NCI-H1048 (cell line): Measurements from ENCODE around the gene DEFB108B.
"Not testable (repeated sequence)": the region's sequence is repeated elsewhere in the genome, so short reads cannot be mapped to it uniquely, and the experiment has no call there.

Source experiments
- DNase-seq: peaks from one replicate; lab custom pipeline; 2025; lab: John Stamatoyannopoulos, UW

DEFB108B gene

GRCh38 chr11:71813481-71814355, 19.3 kb upstream of the DEFB108B start:
- not testable (repeated sequence) for DNase-seq

- not testable (repeated sequence) for DNase-seq
Observed at GRCh38 chr11:71821539-71821938, 11.5 kb upstream of the DEFB108B start.

GRCh38 chr11:71829247-71829646, 3.8 kb upstream of the DEFB108B start:
- DNase-seq: not testable (repeated sequence)

GRCh38 chr11:71829686-71830085, 3.3 kb upstream of the DEFB108B start:
- DNase-seq: not testable (repeated sequence)

GRCh38 chr11:71842720-71843119, 9.7 kb downstream of the DEFB108B start:
- DNase-seq: not testable (repeated sequence)

GRCh38 chr11:71843355-71843754, 10.4 kb downstream of the DEFB108B start:
- not testable (repeated sequence) for DNase-seq

GRCh38 chr11:71843858-71844257, 10.9 kb downstream of the DEFB108B start:
- DNase-seq: no peak

GRCh38 chr11:71853895-71854294, 20.9 kb downstream of the DEFB108B start:
- not testable (repeated sequence) for DNase-seq

GRCh38 chr11:71855880-71856279, 22.9 kb downstream of the DEFB108B start:
- not testable (repeated sequence) for DNase-seq

GRCh38 chr11:71860835-71861234, 27.8 kb downstream of the DEFB108B start:
- not testable (repeated sequence) for DNase-seq

GRCh38 chr11:71863978-71864627, 31.1 kb downstream of the DEFB108B start:
- not testable (repeated sequence) for DNase-seq

- not testable (repeated sequence) for DNase-seq
Observed at GRCh38 chr11:71867209-71867608, 34.2 kb downstream of the DEFB108B start.

GRCh38 chr11:71869931-71870330, 36.9 kb downstream of the DEFB108B start:
- DNase-seq: not testable (repeated sequence)

GRCh38 chr11:71870661-71871060, 37.7 kb downstream of the DEFB108B start:
- DNase-seq: not testable (repeated sequence)

GRCh38 chr11:71876262-71876661, 43.3 kb downstream of the DEFB108B start:
- DNase-seq: not testable (repeated sequence)

GRCh38 chr11:71878059-71878458, 45.1 kb downstream of the DEFB108B start, which contains the start of gene DEFB131B:
TSS of gene DEFB131B (plus strand) at chr11:71878453. CDS start at chr11:71878453, 0 bp downstream.
- not testable (repeated sequence) for DNase-seq

GRCh38 chr11:71885806-71886205, 52.8 kb downstream of the DEFB108B start:
- not testable (repeated sequence) for DNase-seq
